MCF 10A (cell line): Measurements from ENCODE around the gene PTPRM. TPM values are rescaled to one million over a fixed set of nuclear protein-coding genes. Genes with fewer than 3 reads are reported as not detected.

Experiments used
- BruUV-seq: library from RNA; stranded (reverse); fragments of 400-500 nt; replicated peaks from 2 replicates; lab custom pipeline; 2021; lab: Mats Ljungman, UMichigan
- CTCF ChIA-PET: fragments of 300-600 bp; sonication (Branson Sonifier 250); formaldehyde crosslinking; extraction: SDS; loops from one replicate; lab custom pipeline; 2021; ENCODE audit warnings: antibody characterized with exemption, inconsistent platforms; lab: Yijun Ruan, JAX
- POLR2A ChIA-PET: fragments of 300-600, 350-650 bp; sonication (Branson Sonifier 250); formaldehyde crosslinking; extraction: SDS; loops from one replicate; lab custom pipeline; 2020; ENCODE audit warnings: antibody characterized with exemption, inconsistent platforms; lab: Yijun Ruan, JAX
- DNase-seq: peaks from one replicate; pipeline ENCODE4 v3.0.0-alpha.2; 2018; ENCODE audit not compliant: unreplicated experiment
- H3K27ac Mint-ChIP-seq: one replicate; pipeline ENCODE4 v1.8.0; 2022; ENCODE audit warnings: mild to moderate bottlenecking, low read depth, mixed read lengths; ENCODE audit not compliant: unreplicated experiment
- H3K27me3 Mint-ChIP-seq: one replicate; pipeline ENCODE4 v1.8.0; 2022; ENCODE audit warnings: mixed read lengths; ENCODE audit not compliant: insufficient read depth, unreplicated experiment
- H3K36me3 Mint-ChIP-seq: one replicate; pipeline ENCODE4 v1.8.0; 2022; ENCODE audit warnings: mild to moderate bottlenecking, moderate library complexity, mixed read lengths; ENCODE audit not compliant: insufficient read depth, unreplicated experiment
- H3K4me1 Mint-ChIP-seq: one replicate; pipeline ENCODE4 v1.8.0; 2022; ENCODE audit warnings: mixed read lengths; ENCODE audit not compliant: insufficient read depth, unreplicated experiment
- H3K4me3 Mint-ChIP-seq: one replicate; pipeline ENCODE4 v1.8.0; 2022; ENCODE audit warnings: mild to moderate bottlenecking, moderate library complexity, mixed read lengths; ENCODE audit not compliant: unreplicated experiment
- H3K9me3 Mint-ChIP-seq: one replicate; pipeline ENCODE4 v1.8.0; 2022; ENCODE audit warnings: mixed read lengths; ENCODE audit not compliant: unreplicated experiment
- intact Hi-C: fragments of 100-400 bp; cut with micrococcal nuclease; formaldehyde crosslinking; loops from 2 replicates; pipeline ENCODE4 v1.14.1; 2022
- total RNA-seq: library from RNA; stranded (reverse); gene quantifications from 2 replicates; pipeline ENCODE4 v1.2.3, GENCODE V29; 2022
- TF ChIP-seq, protein P1 (sequence below): fragments of 200-600 bp; IDR thresholded peaks from one replicate; pipeline ENCODE4 v1.8.0; 2022; ENCODE audit warnings: antibody characterized with exemption, mild to moderate bottlenecking; ENCODE audit not compliant: unreplicated experiment

Gene PTPRM
- total RNA-seq, 1 experiment from 2014 or later, result 82.8 TPM

GRCh38 chr18:8365006-8365405, 797.9 kb downstream of the PTPRM start:
- H3K27ac Mint-ChIP-seq, result no peak overlapping the region
- H3K4me1 Mint-ChIP-seq, result no peaks in the 10 kb centered on the region
- ChIA-PET POLR2A (no interaction called here), CTCF (no interaction called here)
- H3K36me3 Mint-ChIP-seq, result peaks cover 9% of the 10 kb centered on the region
- H3K9me3 Mint-ChIP-seq, result no peaks in the 10 kb centered on the region
- H3K27me3 Mint-ChIP-seq, result no peaks in the 10 kb centered on the region
- intact Hi-C loops, result no loop called here
- BruUV-seq, result no TSS peak
- TF ChIP-seq, protein P1, sequence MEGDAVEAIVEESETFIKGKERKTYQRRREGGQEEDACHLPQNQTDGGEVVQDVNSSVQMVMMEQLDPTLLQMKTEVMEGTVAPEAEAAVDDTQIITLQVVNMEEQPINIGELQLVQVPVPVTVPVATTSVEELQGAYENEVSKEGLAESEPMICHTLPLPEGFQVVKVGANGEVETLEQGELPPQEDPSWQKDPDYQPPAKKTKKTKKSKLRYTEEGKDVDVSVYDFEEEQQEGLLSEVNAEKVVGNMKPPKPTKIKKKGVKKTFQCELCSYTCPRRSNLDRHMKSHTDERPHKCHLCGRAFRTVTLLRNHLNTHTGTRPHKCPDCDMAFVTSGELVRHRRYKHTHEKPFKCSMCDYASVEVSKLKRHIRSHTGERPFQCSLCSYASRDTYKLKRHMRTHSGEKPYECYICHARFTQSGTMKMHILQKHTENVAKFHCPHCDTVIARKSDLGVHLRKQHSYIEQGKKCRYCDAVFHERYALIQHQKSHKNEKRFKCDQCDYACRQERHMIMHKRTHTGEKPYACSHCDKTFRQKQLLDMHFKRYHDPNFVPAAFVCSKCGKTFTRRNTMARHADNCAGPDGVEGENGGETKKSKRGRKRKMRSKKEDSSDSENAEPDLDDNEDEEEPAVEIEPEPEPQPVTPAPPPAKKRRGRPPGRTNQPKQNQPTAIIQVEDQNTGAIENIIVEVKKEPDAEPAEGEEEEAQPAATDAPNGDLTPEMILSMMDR, result no peak
- DNase-seq, result no peak
- H3K4me3 Mint-ChIP-seq, result no peak overlapping the region

GRCh38 chr18:8365528-8365927, 798.4 kb downstream of the PTPRM start:
- CTCF ChIA-PET, result no interaction called here
- H3K9me3 Mint-ChIP-seq, result no peaks in the 10 kb centered on the region
- no peaks in the 10 kb centered on the region for H3K4me1 Mint-ChIP-seq
- no peaks in the 10 kb centered on the region for H3K27me3 Mint-ChIP-seq
- TF ChIP-seq, protein P1, result no peak
- H3K36me3 Mint-ChIP-seq, result peaks cover 7% of the 10 kb centered on the region
- DNase-seq, result no peak
- no peak overlapping the region for H3K4me3 Mint-ChIP-seq
- POLR2A ChIA-PET, result no interaction called here
- H3K27ac Mint-ChIP-seq, result no peak overlapping the region
- no TSS peak for BruUV-seq
- intact Hi-C loops, result no loop called here

DNA sequence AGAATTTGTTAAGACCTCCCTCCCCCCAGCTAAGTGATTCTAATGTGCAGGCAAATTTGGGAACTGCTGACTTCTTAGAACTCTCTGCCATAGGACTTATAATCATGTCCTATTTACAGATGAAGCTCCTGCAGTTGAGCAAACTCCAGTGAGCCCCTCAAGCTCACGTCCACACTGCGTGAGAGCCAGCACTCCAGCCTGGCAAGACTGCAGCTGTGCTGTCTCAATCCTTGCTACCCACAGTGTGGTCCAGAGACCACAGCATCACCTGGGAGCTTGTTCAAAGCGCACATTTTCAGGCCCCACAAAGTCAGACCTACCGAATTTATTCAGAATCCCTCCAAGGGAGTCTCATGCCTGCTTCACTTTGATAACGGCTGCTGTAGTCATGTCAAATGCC, 799.0 kb downstream of the PTPRM start:
- TF ChIP-seq, protein P1, result no peak
- no peaks in the 10 kb centered on the region for H3K4me1 Mint-ChIP-seq
- no TSS peak for BruUV-seq
- no peaks in the 10 kb centered on the region for H3K27me3 Mint-ChIP-seq
- no peaks in the 10 kb centered on the region for H3K9me3 Mint-ChIP-seq
- POLR2A ChIA-PET, result no interaction called here
- no peak for DNase-seq
- intact Hi-C loops, result no loop called here
- no peak overlapping the region for H3K4me3 Mint-ChIP-seq
- CTCF ChIA-PET, result interaction anchor here (0.6 kb wide), 1 partner anchor 631 kb away, joined by 3 read pairs; no protein-coding TSS in a partner anchor
- no peak overlapping the region for H3K27ac Mint-ChIP-seq
- peaks cover 12% of the 10 kb centered on the region for H3K36me3 Mint-ChIP-seq

DNA sequence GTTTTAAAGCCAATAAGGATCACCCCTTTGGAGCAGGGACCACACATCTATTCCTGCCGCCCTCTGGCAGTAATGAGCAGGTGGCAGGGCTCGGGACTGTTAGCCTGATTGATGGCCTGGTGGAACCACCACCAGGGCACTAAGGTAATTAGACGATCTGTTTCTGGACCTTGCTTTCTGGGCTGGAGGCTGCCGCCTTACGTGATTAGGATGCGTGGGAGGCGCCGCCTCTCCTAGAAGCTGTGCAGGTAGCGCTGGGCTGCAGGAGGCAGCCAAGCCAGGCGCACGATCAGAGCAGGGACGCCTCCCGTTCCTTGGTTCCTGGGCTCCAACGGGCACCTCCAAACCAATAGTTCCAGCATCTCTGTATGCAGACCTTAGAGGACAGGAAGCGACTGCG, 799.5 kb downstream of the PTPRM start:
- POLR2A ChIA-PET, result no interaction called here
- no peak overlapping the region for H3K4me3 Mint-ChIP-seq
- DNase-seq, result no peak
- peaks cover 16% of the 10 kb centered on the region for H3K36me3 Mint-ChIP-seq
- H3K9me3 Mint-ChIP-seq, result no peaks in the 10 kb centered on the region
- TF ChIP-seq, protein P1, result no peak
- H3K27ac Mint-ChIP-seq, result no peak overlapping the region
- CTCF ChIA-PET, result interaction anchor here (0.6 kb wide), 1 partner anchor 631 kb away, joined by 3 read pairs; no protein-coding TSS in a partner anchor
- no peaks in the 10 kb centered on the region for H3K4me1 Mint-ChIP-seq
- BruUV-seq, result no TSS peak
- intact Hi-C loops, result no loop called here
- H3K27me3 Mint-ChIP-seq, result no peaks in the 10 kb centered on the region
